ENCODE measurements around the gene SEMA3F.

SEMA3F gene

DNA sequence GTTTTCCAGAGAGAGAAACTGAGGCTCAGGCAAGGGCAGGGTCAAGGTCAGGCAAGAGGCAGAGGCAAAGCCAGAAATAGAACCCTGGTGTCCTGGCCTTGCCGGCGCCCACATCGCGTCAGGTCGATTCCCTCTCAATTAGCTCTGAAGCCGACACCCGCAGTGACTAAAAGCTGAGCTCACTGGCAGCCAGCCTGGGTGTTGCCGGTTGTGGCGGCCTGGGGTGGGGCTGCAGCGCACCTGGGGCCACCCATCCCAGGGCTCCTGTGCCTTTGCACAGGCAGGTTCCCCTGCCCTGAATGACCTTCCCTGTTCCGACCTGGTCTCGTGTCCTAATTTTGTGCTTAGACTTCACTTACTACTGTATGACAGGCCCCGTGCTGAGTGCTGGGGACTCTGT, 6.2 kb downstream of the SEMA3F start:
- no peak for TF ChIP-seq CTCF (IDR thresholded peaks at IDR 0.05; ENCODE audit: borderline replicate concordance, insufficient read depth, low read depth, low read length)
- H3K4me3 ChIP-seq (ENCODE audit: low read depth, low read length), result no peak overlapping the region

GRCh38 chr3:50162034-50162883, 7.1 kb downstream of the SEMA3F start:
- H3K4me3 ChIP-seq (ENCODE audit: low read depth, low read length), result no peak overlapping the region
- TF ChIP-seq CTCF (IDR thresholded peaks at IDR 0.05; ENCODE audit: borderline replicate concordance, insufficient read depth, low read depth, low read length), result no peak

- no peak for TF ChIP-seq CTCF (IDR thresholded peaks at IDR 0.05; ENCODE audit: borderline replicate concordance, insufficient read depth, low read depth, low read length)
These were observed 8.7 kb downstream of the SEMA3F start for GRCh38 chr3:50163572-50164455.

DNA sequence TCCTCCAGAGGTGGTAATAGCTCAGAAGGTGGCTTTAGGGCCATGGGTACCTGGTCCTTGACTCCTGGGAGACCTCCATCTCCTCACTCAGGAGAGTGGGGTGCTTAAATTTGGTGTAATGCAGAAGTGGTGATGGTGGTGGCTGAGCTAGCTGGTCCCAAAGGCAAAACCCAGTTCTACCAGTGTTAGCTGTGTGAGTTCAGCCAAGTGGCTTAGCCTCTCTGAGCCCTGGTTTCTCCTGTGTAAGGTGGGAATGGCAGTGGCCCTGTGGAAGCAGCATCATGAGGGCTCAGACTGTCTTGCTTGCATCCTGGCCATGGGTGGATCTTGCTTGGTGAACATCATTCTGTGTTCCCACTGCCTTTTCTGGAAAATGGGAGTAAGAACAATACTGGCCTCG, 9.4 kb downstream of the SEMA3F start:
- no peak overlapping the region for H3K4me3 ChIP-seq (ENCODE audit: low read depth, low read length)
- no peak for TF ChIP-seq CTCF (IDR thresholded peaks at IDR 0.05; ENCODE audit: borderline replicate concordance, insufficient read depth, low read depth, low read length)

More at GRCh38 chr3:50163572-50164455, 8.7 kb downstream of the SEMA3F start:
- no peak overlapping the region for H3K4me3 ChIP-seq (ENCODE audit: low read depth, low read length)

- TF ChIP-seq CTCF (IDR thresholded peaks at IDR 0.05; ENCODE audit: borderline replicate concordance, insufficient read depth, low read depth, low read length), result no peak
- no peak overlapping the region for H3K4me3 ChIP-seq (ENCODE audit: low read depth, low read length)
These were observed 10.1 kb downstream of the SEMA3F start for GRCh38 chr3:50164984-50165909.

DNA sequence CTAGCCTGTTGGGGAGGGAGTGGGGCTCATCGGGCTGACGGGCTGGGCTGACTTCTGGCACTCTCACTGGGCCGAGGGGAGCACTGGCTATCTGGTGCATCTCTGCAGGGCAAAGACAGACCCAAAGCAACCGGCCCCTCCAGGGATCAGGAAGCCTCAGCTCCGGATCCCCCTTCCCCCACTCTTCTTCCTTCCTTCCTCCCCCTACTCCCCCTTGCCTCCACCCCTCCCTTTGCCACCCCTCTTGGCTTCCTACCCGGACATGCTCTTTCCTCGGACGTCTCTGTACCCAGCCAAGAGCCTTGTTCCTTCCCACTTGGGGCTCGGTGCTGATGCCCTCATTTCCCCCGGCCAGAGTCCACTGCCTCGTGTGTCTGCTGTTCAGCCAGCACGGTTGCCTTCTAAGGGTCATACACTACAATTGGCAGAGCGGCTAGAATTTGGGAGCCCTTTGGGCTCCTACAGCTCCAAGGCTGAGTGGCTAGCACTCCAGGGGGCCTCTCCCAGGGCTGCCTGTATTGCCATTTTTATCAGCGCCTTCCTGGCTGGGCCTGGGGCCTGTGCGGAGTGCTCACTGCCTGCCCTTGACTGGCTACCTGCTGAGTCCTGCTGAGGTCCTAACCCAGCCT, 10.9 kb downstream of the SEMA3F start:
- no peak for TF ChIP-seq CTCF (IDR thresholded peaks at IDR 0.05; ENCODE audit: borderline replicate concordance, insufficient read depth, low read depth, low read length)
- no peak overlapping the region for H3K4me3 ChIP-seq (ENCODE audit: low read depth, low read length)

All from GM12875 (cell line).